Gastrocnemius medialis (tissue), 4 donors: Measurements from ENCODE around the gene MAGI1. TPM values are rescaled to one million over a fixed set of nuclear protein-coding genes. Genes with fewer than 3 reads are reported as not detected.
A peak's percentile ranks its signal among the peaks of the same experiment; 100 is the strongest.

Experiments used
- ATAC-seq, 2 donors: fragments of 150-250 bp; one replicate each; pipeline ENCODE4 v1.9.1; 2016
- DNase-seq, 2 donors: peaks; one replicate each; pipeline ENCODE4 v3.0.0-alpha.2; 2019
- H3K27ac ChIP-seq, 4 donors: fragments of 200-600 bp; sonication (generic); 1 replicate in 1 of 4; 2 replicates in 3 of 4; pipeline ENCODE4 v1.5.1; 2016 to 2018; ENCODE audit warnings: mild to moderate bottlenecking in 2 of 4, moderate library complexity in 1 of 4
- H3K27me3 ChIP-seq, 3 donors: fragments of 200-600 bp; sonication (generic) in 2 of 3; 1 replicate in 1 of 3; 2 replicates in 2 of 3; pipeline versions ENCODE4 v1.5.1 to v1.6.0; 2016 to 2019; ENCODE audit warnings: mild to moderate bottlenecking in 1 of 3, moderate library complexity in 1 of 3
- H3K36me3 ChIP-seq, 2 donors: fragments of 200-600 bp; sonication (generic) in 1 of 2; one replicate each; pipeline ENCODE4 v1.5.1; 2017 to 2018
- H3K4me1 ChIP-seq, 2 donors: fragments of 200-600 bp; sonication (generic) in 1 of 2; one replicate each; pipeline ENCODE4 v1.5.1; 2016 to 2017; ENCODE audit warnings: mild to moderate bottlenecking in 2 of 2
- H3K4me3 ChIP-seq, 4 donors: fragments of 200-600 bp; sonication (generic) in 3 of 4; 1 replicate in 1 of 4; 2 replicates in 3 of 4; pipeline ENCODE4 v1.5.1; 2016 to 2019; ENCODE audit warnings: mild to moderate bottlenecking in 2 of 4
- H3K9me3 ChIP-seq, 3 donors: fragments of 200-600 bp; sonication (generic) in 2 of 3; 1 replicate in 1 of 3; 2 replicates in 2 of 3; pipeline ENCODE4 v1.5.1; 2016 to 2019
- CTCF ChIP-seq, 5 experiments: fragments of 450-650 bp in 3 of 5; fragments of 200-600 bp in 2 of 5; sonication (generic) in 2 of 5; IDR thresholded peaks in 4 of 5; conservative IDR thresholded peaks in 1 of 5; 1 replicate in 4 of 5; 2 replicates in 1 of 5; pipeline ENCODE4 v1.5.1; 2016 to 2019; ENCODE audit warnings: antibody characterized with exemption in 5 of 5, mild to moderate bottlenecking in 3 of 5, moderate library complexity in 3 of 5
- POLR2A ChIP-seq, 2 donors: fragments of 450-650 bp; IDR thresholded peaks; one replicate each; pipeline ENCODE4 v1.6.1; 2017; ENCODE audit warnings: antibody characterized with exemption in 2 of 2, mild to moderate bottlenecking in 2 of 2, moderate library complexity in 2 of 2
- in situ Hi-C, 4 donors: fragments of 200-750 bp; cut with MboI; loops; one replicate each; pipeline versions ENCODE4 v1.15.0 to v1.8.0; 2017; ENCODE audit warnings: low sequenced_read_pairs in 4 of 4
- intact Hi-C: fragments of 100-400 bp; cut with DNase I; formaldehyde crosslinking; loops from one replicate; pipeline ENCODE4 v1.15.1; 2023; ENCODE audit warnings: low total_unique reads
- total RNA-seq, 4 donors: library from RNA; depleted of rRNA; stranded (reverse); fragments of >200 nt; gene quantifications; one replicate each; pipeline versions ENCODE4 v1.1.0 to v1.2.3, GENCODE V29; 2016

MAGI1 gene
- total RNA-seq, 4 donors from 2014 or later = 2.6 to 7.5 (median 3.9) TPM

GRCh38 chr3:65963787-65964677, 74.7 kb downstream of the MAGI1 start:
- no peaks in the 10 kb centered on the region for H3K9me3 ChIP-seq
- DNase-seq = no peak
- in situ Hi-C loops = no loop called here
- peaks cover 2 to 7% of the 10 kb centered on the region in 2 donors for H3K4me1 ChIP-seq
- H3K27ac ChIP-seq = no peak overlapping the region
- intact Hi-C loops = no loop called here
- H3K36me3 ChIP-seq = no peaks in the 10 kb centered on the region
- H3K4me3 ChIP-seq = no peak overlapping the region
- no peaks in the 10 kb centered on the region for H3K27me3 ChIP-seq
- TF ChIP-seq POLR2A (IDR thresholded peaks at IDR 0.05) = no peak
- no peak for TF ChIP-seq CTCF (IDR thresholded peaks at IDR 0.05 in 4 of 5, conservative IDR thresholded peaks at IDR 0.05 in 1 of 5)
- ATAC-seq = no peak

GRCh38 chr3:65961733-65962132, 77.0 kb downstream of the MAGI1 start:
- in situ Hi-C loops = no loop called here
- TF ChIP-seq POLR2A (IDR thresholded peaks at IDR 0.05) (no peak), CTCF (IDR thresholded peaks at IDR 0.05 in 4 of 5, conservative IDR thresholded peaks at IDR 0.05 in 1 of 5) (no peak)
- no peak overlapping the region for H3K4me3 ChIP-seq
- DNase-seq (no peak), ATAC-seq (peak in 1 of 2 donors; percentile 45)
- H3K27me3 ChIP-seq = no peaks in the 10 kb centered on the region
- peaks cover 2 to 7% of the 10 kb centered on the region in 2 donors for H3K4me1 ChIP-seq
- no peaks in the 10 kb centered on the region for H3K9me3 ChIP-seq
- H3K27ac ChIP-seq = peak overlapping the region in 2 of 4 donors; percentile 11 to 44
- intact Hi-C loops = no loop called here
- H3K36me3 ChIP-seq = no peaks in the 10 kb centered on the region

GRCh38 chr3:65961128-65961527, 77.6 kb downstream of the MAGI1 start:
- Histone ChIP-seq H3K36me3 (no peaks in the 10 kb centered on the region), H3K27me3 (no peaks in the 10 kb centered on the region), H3K4me1 (peaks cover 2 to 7% of the 10 kb centered on the region in 2 donors), H3K27ac (peak overlapping the region in 2 of 4 donors; percentile 11 to 44), H3K4me3 (no peak overlapping the region), H3K9me3 (no peaks in the 10 kb centered on the region)
- ATAC-seq (no peak), DNase-seq (no peak)
- no peak for TF ChIP-seq POLR2A (IDR thresholded peaks at IDR 0.05)
- no peak for TF ChIP-seq CTCF (IDR thresholded peaks at IDR 0.05 in 4 of 5, conservative IDR thresholded peaks at IDR 0.05 in 1 of 5)
- in situ Hi-C loops (no loop called here), intact Hi-C loops (no loop called here)

GRCh38 chr3:65960087-65960486, 78.6 kb downstream of the MAGI1 start:
- in situ Hi-C loops = no loop called here
- intact Hi-C loops = no loop called here
- H3K4me3 ChIP-seq = no peak overlapping the region
- H3K9me3 ChIP-seq = no peaks in the 10 kb centered on the region
- TF ChIP-seq CTCF (IDR thresholded peaks at IDR 0.05 in 4 of 5, conservative IDR thresholded peaks at IDR 0.05 in 1 of 5) = no peak
- TF ChIP-seq POLR2A (IDR thresholded peaks at IDR 0.05) = no peak
- DNase-seq = no peak
- H3K4me1 ChIP-seq = peaks cover 2 to 7% of the 10 kb centered on the region in 2 donors
- H3K27ac ChIP-seq = no peak overlapping the region
- no peaks in the 10 kb centered on the region for H3K36me3 ChIP-seq
- H3K27me3 ChIP-seq = no peaks in the 10 kb centered on the region
- no peak for ATAC-seq
